ENCODE results near the gene FAM227B.

- no peak for TF ChIP-seq CTCF (conservative IDR thresholded peaks at IDR 0.05; ENCODE audit: low read depth, low read length)
- no peak for TF ChIP-seq EZH2 (IDR thresholded peaks at IDR 0.05; ENCODE audit: low read length, unreplicated experiment)
Observed at GRCh38 chr15:49430046-49430445, 190.6 kb downstream of the FAM227B start.
